Activated CD4-positive, alpha-beta T cell treated with anti-CD3 and anti-CD28 coated beads, Interleukin-2, amount 10 ng/mL, durations not matched to agents 24 days and 14 days (primary cell): ENCODE data around the gene IQSEC3. TPM values are rescaled to one million over a fixed set of nuclear protein-coding genes. Genes with fewer than 3 reads are reported as not detected.

Experiments used
- DNase-seq: peaks from one replicate; pipeline ENCODE4 v3.0.0; 2022
- H3K27ac Mint-ChIP-seq: one replicate; pipeline ENCODE4 v1.8.0; 2022; ENCODE audit warnings: mild to moderate bottlenecking, mixed read lengths
- H3K27me3 Mint-ChIP-seq: one replicate; pipeline ENCODE4 v1.8.0; 2022; ENCODE audit warnings: mixed read lengths
- H3K36me3 Mint-ChIP-seq: one replicate; pipeline ENCODE4 v1.8.0; 2022; ENCODE audit warnings: low read depth, mild to moderate bottlenecking, mixed read lengths
- H3K4me1 Mint-ChIP-seq: one replicate; pipeline ENCODE4 v1.8.0; 2021; ENCODE audit warnings: mixed read lengths
- H3K4me3 Mint-ChIP-seq: one replicate; pipeline ENCODE4 v1.8.0; 2022; ENCODE audit warnings: mild to moderate bottlenecking, moderate library complexity, mixed read lengths
- H3K9me3 Mint-ChIP-seq: one replicate; pipeline ENCODE4 v1.8.0; 2021; ENCODE audit warnings: mixed read lengths
- intact Hi-C: fragments of 100-400 bp; cut with micrococcal nuclease; formaldehyde crosslinking; loops from one replicate; pipeline ENCODE4 v1.15.1; 2023
- total RNA-seq: library from RNA; stranded (reverse); gene quantifications from 2 replicates; pipeline ENCODE4 v1.2.3, GENCODE V29; 2022

The IQSEC3 gene
- total RNA-seq, 1 donor from 2014 or later = 0.05 TPM

DNA sequence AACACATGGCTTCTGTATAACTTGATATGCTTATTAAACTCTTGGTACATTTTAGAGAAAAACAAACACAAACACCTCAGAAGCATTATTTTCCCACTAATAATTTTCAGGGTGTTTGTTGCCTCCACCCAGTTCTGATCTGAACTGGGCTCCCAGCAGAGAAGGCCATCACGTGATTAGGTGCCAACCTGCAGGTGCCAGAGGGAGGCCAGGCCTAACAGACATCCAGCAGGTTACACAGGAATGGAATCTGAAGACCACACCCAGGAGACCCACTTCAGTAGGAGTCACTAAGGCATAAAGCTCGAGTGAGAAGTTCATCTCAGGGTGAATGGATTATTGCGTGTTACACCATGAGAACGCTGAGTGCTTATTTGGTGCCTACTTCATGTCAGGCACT is 138.5 kb downstream of the IQSEC3 start:
- Mint-ChIP-seq H3K36me3 (no peaks in the 10 kb centered on the region), H3K27ac (no peak overlapping the region), H3K27me3 (peaks cover 30% of the 10 kb centered on the region), H3K4me3 (no peak overlapping the region), H3K9me3 (no peaks in the 10 kb centered on the region), H3K4me1 (no peaks in the 10 kb centered on the region)
- intact Hi-C loops = no loop called here
- DNase-seq = no peak

DNA sequence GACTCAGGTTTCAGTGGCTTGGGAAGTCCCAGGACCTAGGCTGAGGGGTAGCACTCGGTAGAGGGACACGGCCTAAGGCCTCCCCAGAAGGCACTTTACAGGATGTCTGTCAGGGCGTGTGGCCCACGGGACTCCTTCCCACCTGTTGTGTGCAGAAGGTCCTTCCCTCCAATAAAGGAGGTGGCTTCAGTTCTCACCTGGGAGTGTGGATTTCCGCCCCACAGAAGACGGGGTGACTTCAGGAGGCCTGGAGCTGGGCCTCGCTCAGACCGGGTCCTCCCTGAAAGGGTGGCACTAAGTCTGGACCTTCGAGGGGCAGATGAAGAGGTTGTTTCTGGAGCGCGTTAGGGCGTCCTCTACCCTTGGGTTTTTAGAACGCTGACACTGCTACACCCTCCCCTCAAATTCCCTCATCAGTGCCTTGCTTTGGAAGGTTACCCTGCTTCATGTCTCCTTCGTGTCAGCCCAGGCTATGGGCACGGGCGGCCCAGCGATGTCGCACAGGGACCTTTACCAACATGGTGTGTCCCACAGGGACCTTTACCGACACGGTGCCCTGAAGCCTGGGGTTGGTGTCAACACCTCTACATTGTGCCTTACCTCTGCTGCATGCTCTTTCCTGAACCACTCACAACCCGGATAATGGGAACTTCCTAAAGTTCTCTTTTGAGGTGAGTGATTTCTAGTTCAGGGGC is 140.3 kb downstream of the IQSEC3 start:
- H3K27me3 Mint-ChIP-seq = peaks cover 22% of the 10 kb centered on the region
- H3K27ac Mint-ChIP-seq = no peak overlapping the region
- H3K36me3 Mint-ChIP-seq = no peaks in the 10 kb centered on the region
- H3K9me3 Mint-ChIP-seq = no peaks in the 10 kb centered on the region
- H3K4me3 Mint-ChIP-seq = no peak overlapping the region
- intact Hi-C loops = no loop called here
- no peaks in the 10 kb centered on the region for H3K4me1 Mint-ChIP-seq
- DNase-seq = no peak

DNA sequence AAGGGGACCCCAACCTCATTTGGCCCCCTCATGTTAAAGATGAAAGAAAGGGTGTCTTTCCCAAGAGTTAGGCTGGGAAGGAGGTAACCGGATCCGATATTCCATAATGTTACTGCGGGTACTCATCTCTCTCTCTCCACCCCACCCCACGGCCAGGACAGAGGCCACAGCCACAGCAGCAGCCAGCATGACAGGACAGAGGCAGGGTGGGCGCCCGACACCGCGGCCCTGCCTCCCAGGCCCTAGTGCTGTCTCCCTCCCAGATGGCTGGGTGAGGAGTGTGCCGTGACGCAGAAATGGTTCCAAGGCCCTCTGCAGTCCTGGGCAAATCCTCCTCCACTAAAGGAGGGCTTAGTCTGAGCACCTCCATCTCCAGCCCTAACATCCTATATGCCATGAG is 141.2 kb downstream of the IQSEC3 start:
- H3K4me1 Mint-ChIP-seq = no peaks in the 10 kb centered on the region
- no peaks in the 10 kb centered on the region for H3K9me3 Mint-ChIP-seq
- H3K27me3 Mint-ChIP-seq = peaks cover 16% of the 10 kb centered on the region
- H3K36me3 Mint-ChIP-seq = no peaks in the 10 kb centered on the region
- H3K27ac Mint-ChIP-seq = no peak overlapping the region
- no peak for DNase-seq
- intact Hi-C loops = no loop called here
- no peak overlapping the region for H3K4me3 Mint-ChIP-seq

DNA sequence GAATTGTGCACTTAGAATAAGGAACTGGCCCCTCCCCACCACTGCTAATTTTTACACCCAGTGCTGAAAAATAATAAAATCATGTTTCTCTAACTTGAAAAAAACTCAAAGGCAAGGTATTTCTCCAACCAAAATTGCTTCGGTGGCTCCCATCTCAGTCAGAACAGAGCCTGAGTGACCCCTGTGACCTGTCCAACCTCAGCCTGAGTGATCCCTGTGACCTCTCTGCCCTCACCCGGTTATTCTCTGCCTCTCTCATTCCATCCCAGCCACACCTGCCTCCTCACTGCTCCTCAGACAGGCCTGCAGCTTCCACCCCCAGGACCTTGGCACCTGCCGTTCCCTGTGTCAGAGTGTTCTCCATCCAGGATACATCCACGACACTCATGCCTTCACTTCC is 142.2 kb downstream of the IQSEC3 start:
- intact Hi-C loops = no loop called here
- no peak for DNase-seq
- Mint-ChIP-seq H3K27me3 (peaks cover 17% of the 10 kb centered on the region), H3K9me3 (no peaks in the 10 kb centered on the region), H3K4me3 (no peak overlapping the region), H3K27ac (no peak overlapping the region), H3K36me3 (no peaks in the 10 kb centered on the region), H3K4me1 (no peaks in the 10 kb centered on the region)

DNA sequence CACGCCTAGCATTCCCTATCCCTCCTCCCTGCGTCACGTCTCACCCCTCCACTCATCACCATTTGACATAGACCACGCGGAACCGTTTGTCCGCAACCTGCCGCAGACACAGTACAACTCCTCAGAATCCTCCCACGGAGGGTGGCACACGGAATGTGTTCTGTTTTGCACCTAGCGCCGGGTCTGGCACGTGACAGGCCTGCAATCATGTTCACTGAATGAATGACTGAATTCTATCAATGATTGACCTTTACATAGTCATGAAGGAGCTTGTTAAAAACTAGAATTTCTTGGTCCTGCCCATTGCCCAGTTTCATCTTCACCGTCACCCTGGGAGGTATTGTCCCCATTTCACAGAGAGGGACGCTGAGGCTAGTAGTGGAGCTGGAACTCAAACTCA is 142.7 kb downstream of the IQSEC3 start:
- no peak for DNase-seq
- no peak overlapping the region for H3K4me3 Mint-ChIP-seq
- H3K27me3 Mint-ChIP-seq = peaks cover 17% of the 10 kb centered on the region
- intact Hi-C loops = no loop called here
- no peak overlapping the region for H3K27ac Mint-ChIP-seq
- H3K4me1 Mint-ChIP-seq = no peaks in the 10 kb centered on the region
- no peaks in the 10 kb centered on the region for H3K36me3 Mint-ChIP-seq
- H3K9me3 Mint-ChIP-seq = no peaks in the 10 kb centered on the region

DNA sequence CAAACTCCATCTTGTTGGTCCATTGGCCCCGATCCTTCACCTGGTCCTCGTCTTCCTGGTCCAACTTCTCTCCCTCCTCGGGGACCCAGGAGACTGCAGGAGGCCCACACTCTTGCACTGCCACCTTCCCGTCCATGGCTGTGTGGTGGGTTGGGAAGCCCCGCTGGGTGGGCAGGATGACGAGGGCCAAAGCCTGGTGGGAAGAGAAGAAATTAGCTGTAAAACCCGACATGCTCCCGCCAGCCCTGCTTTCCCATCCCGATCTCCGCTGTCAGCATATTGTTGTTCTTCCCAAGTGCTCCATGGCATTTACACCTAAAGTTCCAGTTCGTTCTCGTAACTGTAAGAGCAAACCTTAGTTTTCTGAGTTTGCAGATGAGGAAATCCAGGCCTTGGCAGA is 143.3 kb downstream of the IQSEC3 start:
- Mint-ChIP-seq H3K4me1 (no peaks in the 10 kb centered on the region), H3K9me3 (no peaks in the 10 kb centered on the region), H3K27ac (no peak overlapping the region), H3K27me3 (peaks cover 14% of the 10 kb centered on the region), H3K36me3 (no peaks in the 10 kb centered on the region), H3K4me3 (no peak overlapping the region)
- no peak for DNase-seq
- intact Hi-C loops = no loop called here

DNA sequence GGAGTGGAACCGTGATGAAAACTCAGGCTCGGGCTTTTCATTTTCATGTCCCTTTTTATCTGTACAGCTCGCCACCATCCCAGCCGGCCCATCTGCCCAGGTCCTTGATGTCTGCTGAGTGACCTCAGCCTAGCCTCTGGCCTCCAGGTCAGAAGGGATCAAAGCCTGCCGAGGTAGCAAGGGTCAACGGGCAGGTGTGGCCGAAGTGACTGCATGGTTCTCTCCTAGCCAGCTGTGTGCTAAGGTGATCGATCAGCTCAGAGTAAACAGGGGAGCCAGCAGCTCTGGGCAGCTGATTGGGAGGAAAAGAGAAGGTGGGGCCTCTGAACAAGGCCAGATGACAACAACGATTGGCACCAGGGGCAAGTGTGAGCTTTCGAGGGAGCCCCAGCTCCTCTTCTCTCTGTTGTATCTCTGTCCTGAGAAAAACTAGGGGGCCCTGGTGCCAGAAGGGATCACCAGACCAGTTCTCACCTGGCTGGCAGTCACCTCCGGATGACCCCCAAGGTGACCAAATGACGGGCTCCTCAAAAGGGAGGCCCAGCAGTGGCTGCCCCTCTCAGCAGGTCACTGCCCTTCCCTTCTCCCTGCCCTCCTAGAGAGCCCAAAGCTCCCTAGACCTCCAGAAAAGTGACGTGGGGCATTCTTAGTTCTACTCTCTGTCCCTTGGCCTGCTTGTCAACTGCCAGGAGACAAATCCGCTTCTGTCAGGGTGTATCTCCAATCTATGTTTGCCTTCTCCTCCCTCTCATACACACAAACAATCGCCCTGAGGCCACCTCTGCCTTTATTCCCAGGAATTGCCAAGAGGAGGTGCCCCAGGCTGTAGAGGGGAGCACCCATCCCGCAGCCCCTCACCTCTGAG is 143.9 kb downstream of the IQSEC3 start:
- H3K4me3 Mint-ChIP-seq = no peak overlapping the region
- intact Hi-C loops = no loop called here
- no peaks in the 10 kb centered on the region for H3K36me3 Mint-ChIP-seq
- peaks cover 10% of the 10 kb centered on the region for H3K27me3 Mint-ChIP-seq
- H3K9me3 Mint-ChIP-seq = no peaks in the 10 kb centered on the region
- H3K4me1 Mint-ChIP-seq = no peaks in the 10 kb centered on the region
- no peak for DNase-seq
- no peak overlapping the region for H3K27ac Mint-ChIP-seq

DNA sequence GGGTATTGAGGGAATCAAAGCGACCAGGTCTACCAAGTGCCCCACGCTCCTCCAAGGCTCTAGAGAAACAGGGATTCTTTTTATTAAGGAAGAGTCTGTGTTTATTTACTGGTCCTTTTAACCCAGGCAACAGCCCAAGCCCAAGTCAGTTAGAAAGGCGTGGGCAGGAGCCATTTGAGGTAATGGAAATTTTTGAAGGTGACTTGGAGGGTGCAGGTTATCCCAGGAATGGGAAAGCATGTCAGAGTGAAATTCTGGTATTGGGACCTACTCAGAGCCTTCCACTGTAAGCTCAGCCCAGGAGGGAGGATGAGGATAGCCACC is 144.5 kb downstream of the IQSEC3 start:
- Mint-ChIP-seq H3K27ac (no peak overlapping the region), H3K4me1 (no peaks in the 10 kb centered on the region), H3K36me3 (no peaks in the 10 kb centered on the region), H3K4me3 (no peak overlapping the region), H3K9me3 (no peaks in the 10 kb centered on the region), H3K27me3 (peaks cover 8% of the 10 kb centered on the region)
- no peak for DNase-seq
- intact Hi-C loops = no loop called here

DNA sequence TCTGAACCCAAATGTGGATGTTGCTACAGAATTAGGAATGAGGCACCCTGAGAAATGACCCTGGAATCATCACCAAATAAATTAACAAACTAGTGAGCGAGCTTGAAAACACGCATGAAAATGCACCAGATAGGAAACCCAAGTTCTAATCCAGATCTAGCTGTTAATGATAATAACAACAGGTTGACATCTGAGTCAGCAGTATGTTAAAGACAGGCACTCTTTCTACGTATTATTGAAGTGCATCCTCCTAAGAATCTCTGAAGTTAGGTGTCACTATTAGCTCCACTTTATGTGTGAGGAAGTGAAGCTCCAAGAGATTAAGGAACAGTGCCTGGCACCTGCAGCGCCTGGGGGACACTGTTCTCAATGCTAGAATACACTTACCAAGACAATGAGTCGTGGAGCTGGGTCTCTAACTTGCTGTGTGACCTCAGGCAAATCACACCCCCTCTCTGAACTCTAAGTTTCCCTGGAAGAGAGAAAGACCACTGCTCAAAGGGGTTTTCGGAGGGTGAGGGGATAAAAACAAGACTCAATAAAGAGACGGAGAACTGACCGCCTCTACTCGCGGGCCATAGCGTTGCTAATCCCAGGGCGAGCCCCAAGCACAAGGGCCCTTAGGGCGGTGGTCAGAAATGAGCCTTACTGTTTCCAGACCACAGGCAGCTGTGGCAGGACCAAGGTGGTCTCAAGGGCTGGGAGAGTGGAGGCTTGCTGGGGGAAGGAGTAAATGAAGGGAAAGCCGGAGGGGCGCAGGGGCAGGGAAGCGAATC is 145.3 kb downstream of the IQSEC3 start:
- Mint-ChIP-seq H3K4me3 (no peak overlapping the region), H3K27me3 (peaks cover 8% of the 10 kb centered on the region), H3K36me3 (no peaks in the 10 kb centered on the region), H3K27ac (no peak overlapping the region), H3K9me3 (no peaks in the 10 kb centered on the region), H3K4me1 (no peaks in the 10 kb centered on the region)
- intact Hi-C loops = no loop called here
- DNase-seq = no peak

DNA sequence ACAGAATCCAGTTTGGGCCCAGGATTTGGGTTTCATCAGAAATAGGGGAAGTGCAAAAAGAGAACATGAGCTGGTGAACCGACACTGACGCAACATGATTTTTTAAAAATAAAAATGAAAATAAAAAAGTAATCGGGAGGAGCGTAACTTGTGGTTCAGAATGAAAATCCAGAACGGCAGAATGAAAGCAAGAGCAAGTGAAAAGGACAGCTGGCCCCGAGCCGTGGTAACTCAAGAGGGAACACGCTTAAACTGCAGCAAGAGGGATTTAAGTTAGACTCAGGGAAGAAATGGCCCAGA is 145.8 kb downstream of the IQSEC3 start:
- Mint-ChIP-seq H3K27ac (no peak overlapping the region), H3K36me3 (no peaks in the 10 kb centered on the region), H3K27me3 (peaks cover 8% of the 10 kb centered on the region), H3K9me3 (no peaks in the 10 kb centered on the region), H3K4me1 (no peaks in the 10 kb centered on the region), H3K4me3 (no peak overlapping the region)
- intact Hi-C loops = no loop called here
- no peak for DNase-seq

DNA sequence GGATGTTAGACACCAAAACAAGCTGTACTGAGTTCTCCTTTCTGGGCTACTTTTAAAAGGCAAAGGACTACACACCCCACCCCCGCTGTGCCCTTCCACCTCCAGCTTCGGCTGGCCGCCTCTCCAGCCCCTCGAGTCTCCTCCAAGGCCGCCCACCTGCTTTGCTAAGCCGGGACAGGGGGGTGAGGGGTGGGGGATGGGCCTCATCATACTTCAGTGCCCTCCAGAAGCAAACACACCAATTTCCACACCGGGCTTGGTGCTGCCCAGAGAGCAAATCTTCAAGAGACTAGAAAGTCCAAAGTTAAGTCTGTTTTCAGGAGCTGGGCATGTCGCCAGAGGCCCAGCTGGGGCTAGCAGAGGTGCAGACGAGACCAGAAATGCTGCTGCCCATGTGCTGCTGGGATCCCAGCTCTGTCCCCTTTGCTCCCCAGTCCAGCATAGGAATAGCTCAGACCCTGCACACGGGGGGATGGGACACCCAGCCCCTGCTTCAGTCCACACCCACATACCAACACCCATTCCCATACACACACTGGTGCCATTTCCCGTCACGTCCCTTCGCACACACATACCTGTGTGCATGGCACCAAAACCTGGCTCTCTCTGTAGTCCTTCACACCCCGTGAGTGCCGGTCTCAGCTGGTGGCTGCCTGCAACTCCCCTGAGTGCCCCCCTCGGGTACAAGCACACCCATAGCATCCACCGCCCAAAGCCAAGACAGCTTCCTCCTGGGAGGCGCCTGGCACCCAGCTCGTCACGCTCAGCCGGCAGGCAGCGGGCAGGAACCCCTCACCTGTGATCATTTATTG is 146.4 kb downstream of the IQSEC3 start:
- H3K4me1 Mint-ChIP-seq = no peaks in the 10 kb centered on the region
- peaks cover 8% of the 10 kb centered on the region for H3K27me3 Mint-ChIP-seq
- no peaks in the 10 kb centered on the region for H3K9me3 Mint-ChIP-seq
- DNase-seq = no peak
- H3K36me3 Mint-ChIP-seq = no peaks in the 10 kb centered on the region
- intact Hi-C loops = no loop called here
- H3K4me3 Mint-ChIP-seq = no peak overlapping the region
- H3K27ac Mint-ChIP-seq = no peak overlapping the region

DNA sequence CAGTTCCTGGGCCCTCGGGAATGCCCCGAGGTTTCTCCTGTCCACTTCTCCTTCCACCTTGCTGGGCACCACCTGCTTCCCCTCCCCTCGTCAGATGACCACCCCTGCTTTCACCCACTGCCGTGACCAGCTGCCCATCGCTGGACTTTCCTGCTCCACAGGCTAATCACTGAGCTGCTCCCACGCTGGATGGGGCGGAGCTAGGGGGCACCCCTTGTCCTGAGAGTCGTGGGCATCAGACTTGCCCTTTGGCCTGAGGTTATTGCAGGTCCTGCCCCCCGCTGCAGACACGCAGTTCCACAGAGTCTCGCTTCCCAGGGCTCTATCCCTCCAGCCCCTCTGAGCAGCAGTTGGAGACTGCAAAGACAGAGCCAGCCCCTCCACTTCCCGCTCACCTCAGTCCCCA is 147.0 kb downstream of the IQSEC3 start:
- Mint-ChIP-seq H3K27ac (peak overlapping the region; percentile 47), H3K36me3 (no peaks in the 10 kb centered on the region), H3K27me3 (peaks cover 8% of the 10 kb centered on the region), H3K9me3 (no peaks in the 10 kb centered on the region), H3K4me1 (no peaks in the 10 kb centered on the region), H3K4me3 (no peak overlapping the region)
- no peak for DNase-seq
- intact Hi-C loops = no loop called here

DNA sequence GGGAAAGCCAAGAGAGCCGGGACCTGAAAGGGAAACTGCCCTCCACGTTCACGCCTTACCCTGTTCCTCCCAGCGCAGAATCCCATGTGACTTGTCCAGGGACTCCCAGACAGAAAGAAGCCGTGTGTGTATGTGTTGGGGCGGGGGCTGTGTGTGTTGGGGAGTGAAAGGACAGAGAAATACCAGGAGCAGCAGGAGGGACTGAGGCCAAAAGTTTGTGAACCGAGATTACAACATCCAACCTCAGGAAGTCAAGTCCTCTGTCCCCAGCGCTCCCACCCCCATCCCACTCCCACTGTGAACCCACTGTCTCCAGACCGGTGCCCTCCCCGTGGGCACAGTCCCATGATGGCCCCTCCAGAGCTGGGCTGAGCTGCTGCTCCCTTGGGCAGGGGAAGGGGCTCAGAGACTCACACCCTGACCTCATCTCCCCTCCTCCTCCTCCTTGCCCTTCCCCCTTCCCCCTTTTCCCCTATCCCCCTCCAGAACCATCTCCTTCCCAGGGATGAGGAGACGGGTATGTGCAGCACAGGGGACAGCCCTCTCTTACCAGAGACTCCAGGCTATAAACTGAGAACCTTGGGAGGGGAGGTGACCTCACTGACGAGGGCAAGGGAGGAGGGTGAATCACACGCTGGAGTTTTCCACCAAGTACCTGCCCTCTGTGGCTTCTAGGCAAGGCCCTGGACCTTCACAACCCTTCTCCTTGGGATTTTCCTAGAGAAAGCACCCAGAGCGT is 147.6 kb downstream of the IQSEC3 start, which contains the start of gene SLC6A12:
Gene SLC6A12 (minus strand): TSS at position 155 of the 739 bp plus-strand sequence. CDS start 4,171 bp downstream, outside the sequence.
- DNase-seq = no peak
- Mint-ChIP-seq H3K27ac (peak within 1 kb of the TSS; percentile 47), H3K4me1 (no peaks in the 10 kb centered on the region), H3K36me3 (no peaks in the 10 kb centered on the region), H3K27me3 (peaks cover 10% of the 10 kb centered on the region), H3K4me3 (no peak within 1 kb of the TSS), H3K9me3 (no peaks in the 10 kb centered on the region)
- intact Hi-C loops = no loop called here
